HG02571 (cell line): ENCODE data around the gene HSD3B7.
A peak's percentile ranks its signal among the peaks of the same experiment; 100 is the strongest.
"Not testable (repeated sequence)": the region's sequence is repeated elsewhere in the genome, so short reads cannot be mapped to it uniquely, and the experiment has no call there.

Source experiments
- ATAC-seq: cut with Tn5 transposase; IDR thresholded peaks from one replicate; pipeline ENCODE4 v1.9.1; 2021; ENCODE audit warnings: mild to moderate bottlenecking, moderate library complexity; ENCODE audit not compliant: unreplicated experiment

The HSD3B7 gene

GRCh38 chr16:30984669-30985400, at the start of gene HSD3B7:
Gene HSD3B7 (plus strand): TSS chr16:30985207. CDS start chr16:30985659, 452 bp downstream.
- ATAC-seq, result no peak

GRCh38 chr16:30937692-30938091, 47.3 kb upstream of the HSD3B7 start:
- ATAC-seq, result no peak

- not testable (repeated sequence) for ATAC-seq
Measured at GRCh38 chr16:30939571-30939970, 45.4 kb upstream of the HSD3B7 start.

- peak; percentile 75 for ATAC-seq
Measured at GRCh38 chr16:30941600-30942425, 43.2 kb upstream of the HSD3B7 start.

- no peak for ATAC-seq
Measured at GRCh38 chr16:30942426-30942806, 42.6 kb upstream of the HSD3B7 start.

GRCh38 chr16:30944352-30944751, 40.7 kb upstream of the HSD3B7 start:
- no peak for ATAC-seq

- no peak for ATAC-seq
Measured at GRCh38 chr16:30946671-30947540, 38.1 kb upstream of the HSD3B7 start.

GRCh38 chr16:30947541-30947858, 37.5 kb upstream of the HSD3B7 start:
- no peak for ATAC-seq

- no peak for ATAC-seq
Measured at GRCh38 chr16:30947859-30948666, 36.9 kb upstream of the HSD3B7 start.

- ATAC-seq, result peak; percentile 58
Measured at GRCh38 chr16:30948667-30949649, 36.0 kb upstream of the HSD3B7 start, which contains the start of gene ORAI3. Gene ORAI3 (plus strand): TSS chr16:30949068. CDS start chr16:30949290, 222 bp downstream.

GRCh38 chr16:30949650-30950515, 35.1 kb upstream of the HSD3B7 start:
- no peak for ATAC-seq

GRCh38 chr16:30950516-30951065, 34.4 kb upstream of the HSD3B7 start:
- no peak for ATAC-seq

- no peak for ATAC-seq
Measured at GRCh38 chr16:30951193-30951592, 33.8 kb upstream of the HSD3B7 start.

- no peak for ATAC-seq
Measured at GRCh38 chr16:30951750-30952149, 33.3 kb upstream of the HSD3B7 start.

GRCh38 chr16:30953111-30953510, 31.9 kb upstream of the HSD3B7 start:
- no peak for ATAC-seq

GRCh38 chr16:30953511-30954124, 31.4 kb upstream of the HSD3B7 start:
- ATAC-seq, result no peak

GRCh38 chr16:30954993-30955392, 30.0 kb upstream of the HSD3B7 start:
- ATAC-seq, result no peak
